Measurements from ENCODE around the gene STX1B.
"Not testable (repeated sequence)": the region's sequence is repeated elsewhere in the genome, so short reads cannot be mapped to it uniquely, and the experiment has no call there.

The STX1B gene

GRCh38 chr16:31016018-31016417 is 5.6 kb upstream of the STX1B start:
- no peak for DNase-seq (ENCODE audit: low read depth in 2 of 2)
- no peak for TF ChIP-seq CTCF (IDR thresholded peaks at IDR 0.05; ENCODE audit: low read depth, low read length)
- H3K4me3 ChIP-seq (replicated peaks in 1 of 2; ENCODE audit: low read depth in 2 of 2, low read length in 2 of 2), result no peak overlapping the region

DNA sequence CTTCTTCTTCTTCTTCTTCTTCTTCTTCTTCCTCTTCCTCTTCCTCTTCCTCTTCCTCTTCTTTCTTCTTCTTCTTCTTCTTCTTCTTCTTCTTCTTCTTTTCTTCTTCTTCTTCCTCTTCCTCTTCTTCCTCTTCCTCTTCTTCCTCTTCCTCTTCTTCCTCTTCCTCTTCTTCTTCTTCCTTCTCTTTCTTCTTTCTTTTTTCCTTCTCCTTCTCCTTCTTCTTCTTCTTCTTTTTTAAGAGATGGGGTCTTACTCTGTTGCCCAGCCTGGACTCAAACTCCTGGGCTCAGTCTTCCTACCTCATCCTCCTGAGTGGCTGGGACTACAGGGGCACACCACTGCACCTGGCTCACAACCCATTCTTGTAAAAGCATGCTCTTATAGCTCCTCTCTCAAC is 2.9 kb upstream of the STX1B start:
- DNase-seq (ENCODE audit: low read depth in 2 of 2), result not testable (repeated sequence)

DNA sequence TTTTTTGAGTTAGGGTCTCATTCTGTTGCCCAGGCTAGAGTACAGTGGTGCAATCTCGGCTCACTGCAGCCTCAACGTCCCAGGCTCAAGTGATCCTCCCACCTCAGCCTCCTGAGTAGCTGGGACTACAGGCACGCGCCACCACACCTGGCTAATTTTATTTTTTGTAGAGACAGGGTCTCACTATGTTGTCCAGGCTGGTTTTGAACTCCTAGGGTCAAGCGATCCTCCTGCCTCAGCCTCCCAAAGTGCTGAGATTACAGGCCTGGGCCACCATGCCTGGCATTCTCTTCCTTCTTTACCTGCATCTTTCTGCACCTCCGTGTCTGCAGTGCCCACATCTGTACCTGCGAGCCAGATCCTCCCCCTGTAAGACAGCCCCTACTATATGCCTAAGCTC is 1.4 kb upstream of the STX1B start:
- DNase-seq (ENCODE audit: low read depth in 2 of 2); H3K4me3 ChIP-seq (replicated peaks in 1 of 2; ENCODE audit: low read depth in 2 of 2, low read length in 2 of 2): not testable (repeated sequence)

More for the DNA sequence above, 2.9 kb upstream of the STX1B start:
- H3K4me3 ChIP-seq (replicated peaks in 1 of 2; ENCODE audit: low read depth in 2 of 2, low read length in 2 of 2), result not testable (repeated sequence)

- H3K4me3 ChIP-seq (replicated peaks in 1 of 2; ENCODE audit: low read depth in 2 of 2, low read length in 2 of 2), result peak overlapping the region in 1 of 2 donors; percentile 21
- TF ChIP-seq CTCF (IDR thresholded peaks at IDR 0.05; ENCODE audit: low read depth, low read length), result no peak
- DNase-seq (ENCODE audit: low read depth in 2 of 2), result no peak
Measured at GRCh38 chr16:31009894-31010584, 399 bp downstream of the STX1B start.

- no peak for DNase-seq (ENCODE audit: low read depth in 2 of 2)
- TF ChIP-seq CTCF (IDR thresholded peaks at IDR 0.05; ENCODE audit: low read depth, low read length), result no peak
Measured at GRCh38 chr16:31009120-31009519, 1.3 kb downstream of the STX1B start.

GRCh38 chr16:31008551-31008950 is 1.9 kb downstream of the STX1B start:
- DNase-seq (ENCODE audit: low read depth in 2 of 2), result no peak
- no peak for TF ChIP-seq CTCF (IDR thresholded peaks at IDR 0.05; ENCODE audit: low read depth, low read length)
- no peak overlapping the region for H3K4me3 ChIP-seq (replicated peaks in 1 of 2; ENCODE audit: low read depth in 2 of 2, low read length in 2 of 2)

More at GRCh38 chr16:31009120-31009519, 1.3 kb downstream of the STX1B start:
- no peak overlapping the region for H3K4me3 ChIP-seq (replicated peaks in 1 of 2; ENCODE audit: low read depth in 2 of 2, low read length in 2 of 2)

DNA sequence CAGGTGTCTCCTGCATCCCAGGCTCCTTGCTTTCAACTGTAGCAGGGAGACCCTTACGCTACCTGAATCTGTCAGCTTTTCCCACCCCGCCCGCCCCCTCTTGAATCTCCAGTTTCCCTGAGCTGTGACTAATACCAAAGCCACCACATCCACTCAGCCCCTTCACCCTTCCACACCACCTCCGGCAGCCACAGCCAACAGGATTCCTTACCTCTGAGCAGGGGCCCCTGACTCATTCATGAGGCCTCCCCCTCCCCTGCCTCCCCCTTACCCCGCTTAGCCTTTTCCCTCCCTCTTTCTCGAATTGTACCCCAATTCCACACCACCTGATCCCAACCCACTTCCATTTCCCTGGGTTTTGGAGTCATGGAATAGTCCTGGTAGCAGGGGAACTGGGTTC is 2.3 kb downstream of the STX1B start:
- no peak for TF ChIP-seq CTCF (IDR thresholded peaks at IDR 0.05; ENCODE audit: low read depth, low read length)
- no peak overlapping the region for H3K4me3 ChIP-seq (replicated peaks in 1 of 2; ENCODE audit: low read depth in 2 of 2, low read length in 2 of 2)
- DNase-seq (ENCODE audit: low read depth in 2 of 2), result peak in 1 of 2 donors; percentile 61

DNA sequence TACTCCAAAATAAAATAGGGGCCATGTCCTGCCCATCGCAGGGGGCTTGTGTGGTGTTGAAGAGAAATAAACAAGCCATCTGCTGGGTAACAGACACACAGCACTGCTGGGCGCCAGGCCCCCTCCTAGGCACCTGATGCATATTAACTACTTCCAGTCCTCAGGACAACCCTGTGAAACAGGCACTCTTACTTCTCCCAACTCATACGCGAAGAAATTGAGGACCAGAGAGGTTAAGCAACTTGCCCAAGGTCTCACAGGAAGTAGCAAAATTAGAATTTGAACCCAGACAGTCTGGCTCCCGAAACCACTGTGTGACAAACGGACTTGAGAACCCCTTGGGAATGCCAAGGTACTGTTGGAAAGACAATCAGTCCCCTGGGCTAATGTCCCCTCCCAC is 2.8 kb downstream of the STX1B start:
- no peak for TF ChIP-seq CTCF (IDR thresholded peaks at IDR 0.05; ENCODE audit: low read depth, low read length)
- no peak overlapping the region for H3K4me3 ChIP-seq (replicated peaks in 1 of 2; ENCODE audit: low read depth in 2 of 2, low read length in 2 of 2)
- no peak for DNase-seq (ENCODE audit: low read depth in 2 of 2)

All from cardiac fibroblast (primary cell).